ENCODE measurements around the gene SMKR1.
A peak's percentile ranks its signal among the peaks of the same experiment; 100 is the strongest.
"Not testable (repeated sequence)": the region's sequence is repeated elsewhere in the genome, so short reads cannot be mapped to it uniquely, and the experiment has no call there.

The SMKR1 gene

DNA sequence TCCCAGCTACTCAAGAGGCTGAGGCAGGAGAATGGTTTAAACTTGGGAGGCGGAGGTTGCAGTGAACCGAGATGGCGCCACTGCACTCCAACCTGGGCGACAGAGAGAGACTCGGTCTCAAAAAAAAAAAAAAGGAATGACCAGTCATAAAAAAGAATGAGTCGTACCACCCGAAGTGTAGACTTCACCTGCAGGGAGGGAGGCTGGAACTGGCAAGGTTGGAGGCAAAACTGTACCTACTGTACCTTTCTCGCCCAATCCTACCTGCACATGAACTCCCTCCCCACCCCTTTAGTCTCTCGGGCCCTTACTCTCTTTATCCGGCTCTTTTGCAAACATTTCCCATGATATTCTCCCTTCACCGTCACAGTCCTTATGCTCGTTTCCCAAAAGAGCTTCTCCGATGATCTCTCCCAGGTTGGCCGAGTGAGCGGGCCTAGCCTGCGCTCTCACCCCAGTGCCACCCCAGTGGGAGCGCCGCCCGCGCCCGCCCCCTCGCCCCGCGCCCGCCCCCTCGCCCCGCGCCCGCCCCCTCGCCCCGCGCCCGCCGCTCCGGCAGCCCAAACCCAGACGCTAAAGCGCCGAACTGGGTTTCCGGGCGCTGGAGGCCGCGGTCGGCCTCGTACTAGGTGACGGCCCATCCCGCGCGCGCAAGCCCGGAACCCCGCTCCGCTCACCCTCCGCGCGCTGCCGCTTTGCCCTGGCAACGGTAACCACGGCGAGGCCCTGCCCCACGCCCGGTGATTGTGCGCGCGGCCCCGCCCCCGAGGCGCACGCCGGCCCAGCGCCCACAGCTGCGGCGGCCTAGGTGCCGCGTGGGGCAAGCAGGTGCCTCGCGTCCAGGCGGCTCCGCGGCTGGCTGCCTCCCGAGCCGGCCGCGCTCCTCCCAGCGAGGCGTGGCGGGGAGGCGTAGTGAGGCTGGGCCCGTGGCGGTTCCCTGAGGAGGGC lies at the start of gene SMKR1:
SMKR1 (plus strand) TSS at position 772 of the 948 bp plus-strand sequence. CDS start 294 bp downstream, outside the sequence.
- DNase-seq (ENCODE audit: low spot score): peak; percentile 95

DNA sequence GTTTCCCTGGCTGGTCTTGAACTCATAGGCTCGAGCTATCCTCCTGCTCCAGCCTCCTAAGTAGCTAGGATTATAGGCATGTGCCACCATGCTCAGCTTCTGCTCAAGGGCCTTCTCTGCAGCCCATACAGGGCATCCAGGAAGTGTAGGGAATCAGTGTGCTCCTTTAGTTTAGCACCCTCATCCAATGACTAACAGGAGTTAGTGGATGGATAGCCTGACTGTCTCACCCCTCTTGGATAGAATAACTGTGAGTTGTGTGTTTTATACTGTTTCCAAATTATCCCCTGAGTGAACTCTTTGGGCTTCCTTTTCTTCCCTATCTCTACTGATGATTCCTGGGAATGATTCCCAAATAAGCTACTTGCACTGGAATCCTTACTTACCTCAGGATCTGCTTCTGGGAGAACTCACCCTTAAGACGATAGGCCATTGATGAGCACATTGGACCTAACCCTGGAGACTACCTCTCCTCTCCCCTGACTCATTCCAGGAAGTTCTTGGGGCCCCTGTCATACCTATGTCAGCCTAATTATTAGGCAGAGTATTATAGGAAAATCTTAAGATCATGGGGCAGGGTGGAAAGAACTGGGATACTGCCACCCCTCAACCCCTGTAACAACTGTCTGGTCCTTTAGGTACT lies 49.6 kb upstream of the SMKR1 start:
- no peak for DNase-seq (ENCODE audit: low spot score)

DNA sequence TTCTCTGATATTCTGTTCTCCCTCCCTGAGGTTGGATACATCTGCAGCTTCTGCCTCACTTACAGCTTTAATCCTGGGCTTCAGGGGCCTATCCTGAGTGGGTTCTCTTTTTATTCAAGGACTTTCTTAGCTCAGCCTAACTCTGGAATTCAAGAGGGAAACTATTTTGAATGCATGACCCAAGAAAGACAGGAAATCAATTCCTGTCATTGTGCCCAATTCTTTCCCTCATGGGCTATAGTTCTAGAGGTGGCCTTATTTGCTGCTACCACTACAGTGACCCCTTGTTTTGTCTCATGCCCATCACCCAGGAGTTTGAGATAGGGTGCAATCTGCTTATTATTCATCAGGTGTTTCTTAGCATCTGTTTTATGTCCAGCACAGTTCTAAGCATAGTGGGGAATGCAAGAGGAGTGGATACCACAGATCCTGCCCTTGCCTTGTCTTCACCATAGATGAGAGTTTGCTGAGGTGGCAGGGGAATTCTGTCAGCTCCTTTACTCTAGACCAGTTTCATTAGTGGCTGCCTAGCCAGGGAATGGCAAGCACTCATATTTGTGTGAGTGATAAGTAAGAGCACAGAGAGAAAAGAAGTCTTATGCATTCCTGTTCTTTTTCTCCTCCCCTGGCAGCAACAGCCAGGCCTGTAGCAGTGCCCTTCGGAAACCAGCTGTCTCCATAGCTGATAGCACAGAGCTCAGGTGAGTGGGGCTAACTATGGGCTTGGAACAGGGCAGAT lies 48.7 kb upstream of the SMKR1 start:
- DNase-seq (ENCODE audit: low spot score): no peak

DNA sequence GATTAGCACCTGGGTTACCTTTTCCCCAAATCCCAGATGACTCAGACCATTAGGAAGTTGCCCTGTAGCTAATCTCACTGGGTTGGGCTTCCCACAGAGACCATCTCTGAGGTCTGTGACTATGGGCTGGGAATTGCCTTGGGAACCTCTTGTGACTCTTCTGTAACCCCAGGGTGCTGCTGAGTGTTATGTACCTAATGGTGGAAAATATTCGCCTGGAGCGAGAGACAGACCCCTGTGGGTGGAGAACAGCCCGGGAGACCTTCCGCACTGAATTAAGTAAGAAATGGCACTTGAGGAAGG lies 48.1 kb upstream of the SMKR1 start:
- no peak for DNase-seq (ENCODE audit: low spot score)

DNA sequence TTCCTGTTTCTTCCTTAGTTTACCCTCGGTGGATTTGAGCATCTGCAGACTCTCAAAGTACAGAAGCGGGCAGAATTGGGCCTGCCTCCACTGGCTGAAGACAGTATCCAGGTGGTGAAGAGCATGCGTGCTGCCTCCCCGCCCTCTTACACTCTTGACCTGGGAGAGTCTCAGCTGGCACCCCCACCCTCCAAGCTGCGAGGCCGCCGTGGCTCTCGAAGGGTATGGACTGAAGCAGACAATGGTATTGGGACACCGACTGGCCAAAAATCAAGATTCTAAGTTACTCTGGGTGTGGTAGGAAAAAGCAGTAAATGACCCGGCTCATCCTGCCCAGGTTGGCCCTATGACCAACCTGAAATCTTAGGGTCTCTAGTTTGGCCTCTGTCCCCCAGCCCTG lies 45.9 kb upstream of the SMKR1 start:
- DNase-seq (ENCODE audit: low spot score): no peak

DNA sequence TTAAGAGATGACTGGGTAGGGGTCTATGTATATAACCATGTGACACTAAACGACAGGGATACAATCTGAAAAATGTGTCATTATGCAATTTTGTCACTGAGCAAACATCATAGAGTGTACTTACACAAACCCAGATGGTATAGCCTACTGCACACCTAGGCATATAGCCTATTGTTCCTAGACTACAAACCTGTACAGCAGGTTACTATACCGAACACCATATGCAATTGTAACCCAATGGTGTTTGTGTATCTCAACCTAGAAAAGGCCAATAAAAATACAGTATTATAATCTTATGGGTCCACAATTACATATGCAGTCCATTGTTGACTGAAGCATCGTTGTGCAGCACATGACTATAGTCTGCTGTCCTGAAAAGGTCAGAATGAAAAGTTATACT lies 45.2 kb upstream of the SMKR1 start:
- no peak for DNase-seq (ENCODE audit: low spot score)

DNA sequence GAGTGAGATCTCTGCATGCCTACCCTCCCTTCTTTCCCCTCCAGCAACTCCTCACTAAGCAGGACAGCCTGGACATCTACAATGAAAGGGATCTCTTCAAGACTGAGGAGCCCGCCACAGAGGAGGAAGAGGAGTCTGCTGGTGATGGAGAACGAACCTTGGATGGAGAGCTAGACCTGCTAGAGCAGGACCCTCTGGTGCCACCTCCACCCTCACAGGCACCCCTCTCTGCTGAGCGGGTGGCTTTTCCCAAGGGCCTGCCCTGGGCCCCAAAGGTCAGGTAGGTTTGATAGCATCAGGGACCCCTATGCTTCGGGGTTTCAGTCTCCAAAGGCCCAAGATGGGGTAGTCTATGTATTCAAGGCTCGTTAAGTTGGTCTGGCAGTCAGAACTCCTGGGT lies 44.2 kb upstream of the SMKR1 start:
- no peak for DNase-seq (ENCODE audit: low spot score)

DNA sequence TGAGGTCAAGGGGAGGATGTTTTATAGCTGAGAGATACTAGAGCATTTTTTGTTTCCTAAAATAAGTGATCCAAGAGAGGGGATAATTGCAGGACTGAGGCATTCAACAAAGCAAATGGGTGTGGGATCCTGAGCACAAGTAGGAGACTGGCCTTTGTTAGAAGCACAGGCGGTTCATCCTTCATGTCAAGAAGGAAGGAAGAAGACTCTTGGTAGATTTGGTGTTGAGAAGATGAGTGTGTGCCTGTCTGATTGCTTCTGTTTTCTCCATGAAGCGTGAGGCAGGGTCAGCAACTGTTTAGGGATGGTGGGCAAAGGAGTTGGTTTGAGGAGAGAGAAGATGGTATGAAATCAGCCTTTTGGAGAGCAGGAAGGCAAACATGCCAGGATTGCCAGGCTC lies 40.5 kb upstream of the SMKR1 start:
- DNase-seq (ENCODE audit: low spot score): no peak

DNA sequence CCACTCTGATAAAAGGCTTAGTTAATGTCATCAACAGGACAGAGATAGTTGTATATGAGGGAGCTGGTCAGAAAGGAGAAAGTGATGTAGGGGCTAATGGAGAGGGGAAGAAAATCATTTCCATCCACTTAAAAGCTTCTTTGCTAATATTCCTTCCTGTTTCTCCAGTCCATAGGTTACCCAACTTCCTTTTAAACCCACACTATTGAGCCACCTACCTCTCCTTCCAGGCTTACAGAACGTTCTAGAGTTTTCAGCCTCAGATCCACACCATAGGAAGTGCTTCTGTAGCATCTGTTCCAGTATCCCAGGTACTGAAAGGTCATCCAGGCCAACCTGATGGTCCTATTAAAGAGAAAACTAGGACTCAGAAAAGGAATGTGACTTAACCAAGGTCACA lies 39.9 kb upstream of the SMKR1 start:
- DNase-seq (ENCODE audit: low spot score): no peak

DNA sequence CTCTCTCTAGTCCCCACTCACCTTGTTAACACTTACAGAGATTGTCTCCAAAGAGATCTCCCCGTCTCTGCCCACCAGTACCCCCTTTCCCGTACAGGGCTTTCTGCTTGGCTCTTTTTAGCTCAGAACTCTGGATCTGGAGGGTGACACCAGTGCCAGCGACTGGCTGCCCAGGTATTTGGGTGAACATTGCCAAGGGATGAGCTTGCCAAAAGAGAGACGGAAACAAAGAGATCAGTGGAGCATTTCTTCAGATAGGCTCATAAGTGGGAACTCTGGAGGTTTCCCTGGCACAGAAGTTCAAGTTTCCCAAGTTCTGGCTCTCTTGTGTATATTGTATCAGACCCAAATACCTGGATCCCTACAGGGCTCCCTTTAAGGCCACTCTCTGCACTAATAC lies 38.1 kb upstream of the SMKR1 start:
- no peak for DNase-seq (ENCODE audit: low spot score)

DNA sequence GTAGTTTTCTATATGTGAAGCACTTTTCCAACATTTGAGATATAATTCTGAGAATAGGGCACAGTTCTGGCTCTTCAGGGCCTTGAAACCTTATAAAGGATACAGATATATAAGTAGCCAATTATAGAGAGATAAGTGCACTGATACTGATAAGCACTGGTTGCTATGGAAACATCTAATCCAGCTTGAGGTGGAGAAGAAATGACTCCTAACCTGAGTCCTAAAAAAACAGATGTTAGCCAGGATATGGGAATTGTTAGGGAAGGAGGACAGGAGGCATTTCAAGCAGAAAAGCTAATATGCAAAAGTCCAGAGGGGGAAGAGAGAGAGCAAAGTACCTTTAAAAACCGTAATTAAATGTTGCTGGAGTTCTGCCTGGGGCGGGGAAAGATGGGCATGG lies 37.3 kb upstream of the SMKR1 start:
- DNase-seq (ENCODE audit: low spot score): no peak

DNA sequence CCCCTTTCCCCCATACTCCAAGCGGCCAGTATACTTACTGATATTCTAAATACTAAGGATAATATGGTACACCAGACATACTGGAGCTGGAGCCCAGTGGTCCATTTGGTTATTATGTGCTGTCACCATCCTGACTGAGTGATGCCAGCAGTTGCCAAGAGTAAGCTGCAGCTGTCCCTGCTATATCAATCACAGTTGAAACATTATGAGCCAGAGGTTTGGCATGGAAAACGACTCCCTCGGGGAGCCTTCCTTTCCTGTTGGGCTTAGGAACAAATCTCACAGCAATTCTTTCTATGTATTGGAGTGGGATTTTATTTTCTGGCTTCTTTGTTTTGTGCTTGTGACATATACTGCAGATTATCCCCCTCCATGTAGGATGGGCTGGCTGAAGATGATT lies 35.5 kb upstream of the SMKR1 start:
- no peak for DNase-seq (ENCODE audit: low spot score)

DNA sequence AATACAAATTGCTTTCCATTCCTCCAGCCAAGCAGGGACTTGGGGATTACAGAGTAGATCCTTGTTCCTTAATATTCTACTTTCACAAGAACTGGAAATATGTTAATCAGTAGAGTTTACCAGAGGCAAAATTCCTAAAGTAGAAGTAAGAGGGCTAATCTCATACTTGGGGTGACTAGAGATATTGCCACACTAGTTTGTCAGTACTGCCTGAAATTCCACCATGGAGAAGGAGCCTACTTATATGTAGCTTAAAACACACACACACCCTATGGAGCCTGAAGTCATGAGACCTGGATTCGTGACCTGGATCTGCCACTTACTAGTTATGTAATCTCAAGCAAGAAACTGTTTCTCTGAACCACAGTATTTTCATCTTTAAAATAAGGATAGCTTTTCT lies 34.2 kb upstream of the SMKR1 start:
- DNase-seq (ENCODE audit: low spot score): no peak

DNA sequence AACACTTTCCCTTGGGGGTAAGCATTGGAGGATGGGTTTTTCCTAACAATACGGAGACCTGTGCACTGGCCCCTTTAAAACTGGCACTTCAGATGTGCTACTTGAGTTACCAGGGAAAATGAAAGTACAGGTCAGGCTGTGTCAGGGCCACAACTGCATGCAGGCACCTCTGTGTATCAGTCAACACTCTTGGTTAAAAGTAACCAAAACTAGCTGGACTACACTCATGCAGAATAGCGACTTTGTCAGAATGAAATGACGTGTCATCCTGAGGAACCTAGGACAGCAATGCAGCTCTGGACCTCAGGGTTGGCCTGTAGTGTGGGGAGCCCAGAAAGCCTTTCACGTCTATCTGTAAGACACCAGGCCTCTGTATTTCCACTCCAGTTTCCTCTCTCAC lies 33.8 kb upstream of the SMKR1 start:
- no peak for DNase-seq (ENCODE audit: low spot score)

DNA sequence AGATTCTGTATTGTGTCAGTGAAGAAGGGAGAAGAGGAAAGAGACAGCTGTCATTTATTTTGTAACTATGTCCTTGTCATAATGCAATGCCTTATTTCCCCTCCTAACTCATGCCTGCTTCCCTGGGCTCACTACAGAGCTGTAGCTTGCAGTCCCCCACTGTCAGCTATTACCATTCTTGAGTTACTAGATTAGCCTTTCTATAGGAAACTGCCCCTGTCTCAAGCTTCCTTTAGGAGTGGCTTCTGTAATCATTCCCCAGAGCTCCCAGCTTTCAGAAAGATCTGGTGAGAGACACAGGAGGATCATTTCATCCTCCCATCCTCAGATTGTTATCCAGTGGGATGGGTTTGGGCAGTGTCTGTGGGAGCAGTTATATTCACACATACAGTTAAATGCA lies 32.4 kb upstream of the SMKR1 start:
- no peak for DNase-seq (ENCODE audit: low spot score)

DNA sequence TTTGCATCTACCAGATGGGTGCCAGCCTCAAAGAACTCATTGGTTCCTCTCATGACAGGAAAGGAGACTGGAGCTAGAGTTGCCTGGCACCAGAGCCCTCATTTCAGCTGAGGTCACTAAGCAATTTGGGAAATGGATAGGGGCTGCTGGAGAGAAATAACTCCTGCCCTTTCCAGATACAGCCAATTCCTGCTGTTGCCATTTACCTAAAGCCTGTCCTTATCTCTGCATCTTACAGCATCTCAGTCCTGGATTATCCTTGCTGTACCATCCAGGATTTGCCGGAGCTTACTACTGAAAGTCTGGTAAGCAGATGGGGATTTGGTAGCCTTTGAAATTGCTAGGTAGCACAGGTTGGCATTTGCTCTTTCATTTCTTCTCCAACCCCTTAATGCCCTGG lies 31.9 kb upstream of the SMKR1 start:
- no peak for DNase-seq (ENCODE audit: low spot score)

DNA sequence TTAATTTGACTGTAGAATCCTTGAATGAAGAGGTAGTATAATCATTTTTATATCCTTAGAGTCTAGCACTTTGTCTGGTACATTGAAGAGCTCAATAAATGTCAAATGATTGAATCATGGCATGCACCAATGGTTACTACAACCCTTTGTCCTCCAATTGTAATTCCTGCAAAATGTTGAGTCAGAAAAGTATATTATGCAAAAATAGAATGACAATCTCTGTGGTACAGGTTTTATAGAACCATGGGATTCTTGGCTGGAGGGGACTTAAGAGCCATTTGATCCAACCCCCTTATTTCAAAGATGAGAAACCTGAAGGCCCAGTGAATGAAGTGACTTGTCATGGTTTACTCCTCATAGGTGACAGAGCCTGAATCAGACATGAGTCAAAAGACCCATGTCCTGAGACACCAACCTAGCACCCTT lies 30.9 kb upstream of the SMKR1 start:
- no peak for DNase-seq (ENCODE audit: low spot score)

DNA sequence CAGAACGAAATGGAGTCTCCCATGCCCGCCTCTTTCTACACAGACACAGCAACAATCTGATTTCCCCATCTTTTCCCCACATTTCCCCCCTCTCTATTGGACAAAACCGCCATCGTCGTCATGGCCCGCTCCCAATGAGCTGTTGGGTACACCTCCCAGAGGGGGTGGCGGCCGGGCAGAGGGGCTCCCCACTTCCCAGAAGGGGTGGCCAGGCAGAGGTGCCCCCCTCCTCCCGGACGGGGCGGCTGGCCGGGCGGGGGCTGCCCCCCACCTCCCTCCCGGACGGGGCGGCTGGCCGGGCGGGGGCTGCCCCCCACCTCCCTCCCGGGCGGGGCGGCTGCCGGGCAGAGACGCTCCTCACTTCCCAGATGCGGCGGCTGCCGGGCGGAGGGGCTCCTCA lies 26.4 kb upstream of the SMKR1 start:
- not testable (repeated sequence) for DNase-seq (ENCODE audit: low spot score)

DNA sequence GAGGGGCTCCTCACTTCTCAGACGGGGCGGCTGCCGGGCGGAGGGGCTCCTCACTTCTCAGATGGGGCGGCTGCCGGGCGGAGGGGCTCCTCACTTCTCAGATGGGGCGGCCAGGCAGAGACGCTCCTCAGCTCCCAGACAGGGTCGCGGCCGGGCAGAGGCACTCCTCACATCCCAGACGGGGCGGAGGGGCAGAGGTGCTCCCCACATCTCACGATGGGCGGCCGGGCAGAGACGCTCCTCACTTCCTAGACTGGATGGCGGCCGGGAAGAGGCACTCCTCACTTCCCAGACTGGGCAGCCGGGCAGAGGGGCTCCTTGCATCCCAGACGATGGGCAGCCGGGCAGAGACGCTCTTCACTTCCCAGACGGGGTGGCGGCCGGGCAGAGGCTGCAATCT lies 25.9 kb upstream of the SMKR1 start:
- DNase-seq (ENCODE audit: low spot score): not testable (repeated sequence)

DNA sequence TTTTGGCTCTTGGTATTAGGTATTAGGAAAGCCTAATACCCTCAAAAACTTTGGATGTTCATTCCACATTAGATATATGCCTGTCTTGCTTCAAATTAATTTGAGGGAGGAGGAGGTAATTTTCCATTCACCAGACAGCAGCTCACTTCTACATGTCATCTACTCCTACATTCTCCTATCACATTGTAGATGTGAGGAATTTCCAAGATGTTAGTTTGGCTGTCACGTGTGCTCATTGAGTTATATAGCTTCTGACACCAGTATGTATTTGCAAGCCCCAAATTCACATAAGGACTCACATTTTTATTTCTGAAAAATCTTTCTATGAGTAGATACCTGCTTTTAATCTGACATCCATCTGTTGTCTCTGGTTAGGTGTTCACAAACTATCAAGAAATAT lies 22.5 kb upstream of the SMKR1 start:
- no peak for DNase-seq (ENCODE audit: low spot score)

DNA sequence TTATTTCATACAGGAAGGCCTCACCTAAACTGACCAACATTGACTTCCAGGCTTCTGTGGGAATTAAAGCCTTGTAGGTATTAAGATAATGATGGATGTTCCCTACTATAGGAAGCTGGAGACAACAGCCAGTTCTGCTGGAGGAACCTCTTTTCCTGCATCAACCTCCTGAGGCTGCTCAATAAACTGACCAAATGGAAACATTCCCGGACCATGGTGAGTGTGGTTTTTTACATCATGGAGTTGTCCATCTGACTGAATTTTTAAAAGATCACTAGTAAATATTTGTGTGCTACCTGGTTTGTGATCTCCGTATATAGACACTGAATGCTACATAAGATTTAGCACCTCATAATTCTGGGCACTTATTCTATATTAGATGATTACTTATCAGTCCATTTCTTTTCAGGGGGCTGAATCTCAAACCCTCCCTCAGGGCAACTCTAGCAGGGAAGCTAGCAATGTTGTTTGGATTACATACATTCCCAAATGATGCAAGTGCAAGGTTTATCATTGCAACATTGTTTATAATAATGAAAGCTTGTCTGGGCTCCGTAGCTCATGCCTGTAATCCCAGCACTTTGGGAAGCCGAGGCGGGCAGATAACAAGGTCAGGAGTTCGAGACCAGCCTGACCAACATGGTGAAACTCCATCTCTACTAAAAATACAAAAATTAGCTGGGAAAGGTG lies 21.5 kb upstream of the SMKR1 start:
- no peak for DNase-seq (ENCODE audit: low spot score)

DNA sequence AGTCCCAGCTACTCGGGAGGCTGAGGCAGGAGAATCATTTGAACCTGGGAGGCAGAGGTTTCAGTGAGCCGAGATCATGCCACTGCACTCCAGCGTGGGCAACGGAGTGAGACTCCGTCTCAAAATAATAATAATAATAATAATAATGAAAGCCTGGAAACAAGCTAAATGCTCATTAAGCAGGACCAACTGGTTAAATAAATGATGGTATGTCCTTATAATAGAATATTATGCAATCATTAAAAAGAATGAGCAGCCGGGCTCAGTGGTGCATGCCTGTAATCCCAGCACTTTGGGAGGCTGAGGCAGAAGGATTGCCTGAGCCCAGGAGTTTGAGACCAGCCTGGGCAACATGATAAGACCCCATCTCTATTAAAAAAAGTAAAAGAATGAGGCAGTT lies 21.0 kb upstream of the SMKR1 start:
- not testable (repeated sequence) for DNase-seq (ENCODE audit: low spot score)

Data from CD4-positive, alpha-beta T cell treated with Interleukin-2 at 100 ng/mL for 4 hours (primary cell).